Right lung (tissue), 5 donors: ENCODE data around the gene NGEF. TPM values are rescaled to one million over a fixed set of nuclear protein-coding genes. Genes with fewer than 3 reads are reported as not detected.

Experiments used
- DNase-seq, 2 donors: peaks; one replicate each; pipeline ENCODE4 v3.0.0-alpha.2; 2013
- polyA plus RNA-seq, 5 donors: library from polyadenylated mRNA; unstranded; fragments of 120-200 nt; gene quantifications; one replicate each; pipeline versions ENCODE4 v1.2.1 to v1.2.3, GENCODE V29; 2013; ENCODE audit warnings: inconsistent platforms in 1 of 5, low replicate concordance in 1 of 5; ENCODE audit not compliant: insufficient read length in 5 of 5, insufficient read depth in 1 of 5

NGEF gene
- polyA plus RNA-seq, 5 donors, result 1.0 to 2.9 (median 2.7) TPM

GRCh38 chr2:232839411-232840079 is 173.5 kb downstream of the NGEF start:
- DNase-seq, result peak; percentile 24 to 28

- DNase-seq, result no peak
These were observed 174.6 kb downstream of the NGEF start for GRCh38 chr2:232838406-232838874.

- no peak for DNase-seq
These were observed 176.1 kb downstream of the NGEF start for GRCh38 chr2:232836934-232837333.

GRCh38 chr2:232835687-232836208 is 177.3 kb downstream of the NGEF start:
- no peak for DNase-seq

- no peak for DNase-seq
These were observed 179.2 kb downstream of the NGEF start for GRCh38 chr2:232833830-232834229.

DNA sequence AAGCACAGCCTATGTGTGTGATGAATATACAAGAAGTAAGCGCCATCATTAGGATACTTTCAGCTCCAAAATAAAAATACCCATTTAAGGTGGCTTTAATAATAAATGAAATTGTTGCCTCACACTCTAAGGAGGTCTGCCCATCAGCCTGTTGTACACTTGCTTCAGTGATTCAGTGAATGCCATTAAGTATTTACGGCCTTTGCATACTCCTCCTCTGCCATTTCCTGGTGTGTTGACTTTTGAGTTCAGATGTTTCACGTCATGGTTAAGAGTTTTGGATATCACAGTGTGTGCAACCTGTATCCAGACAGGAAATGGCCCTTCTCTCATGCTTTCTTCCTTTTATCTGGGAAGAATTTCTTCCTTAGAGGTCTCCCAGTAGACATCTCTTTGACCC is 181.6 kb downstream of the NGEF start:
- no peak for DNase-seq

DNA sequence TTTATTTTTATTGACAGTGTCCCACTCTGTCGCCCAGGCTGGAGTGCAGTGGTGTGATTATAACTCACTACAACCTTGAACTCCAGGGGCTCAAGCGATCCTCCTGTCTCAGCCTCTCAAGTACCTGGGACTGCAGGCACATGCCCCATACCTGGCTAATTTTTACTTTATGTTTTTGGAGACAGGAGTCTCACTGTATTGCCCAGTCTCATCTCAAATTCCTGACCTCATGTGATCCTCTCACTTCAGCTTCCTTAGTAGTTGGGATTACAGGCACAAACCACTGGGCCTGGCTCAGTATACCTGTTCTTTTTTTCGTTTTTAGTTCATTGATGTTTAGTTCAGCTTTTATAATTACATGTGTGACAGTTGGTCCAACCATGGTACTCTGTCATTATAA is 183.1 kb downstream of the NGEF start:
- no peak for DNase-seq

Other genes with a start within 250 kb of the NGEF start
- gene KCNJ13, start 236.7 kb downstream of the NGEF start, polyA plus RNA-seq, result 10 to 100 TPM in 2 of 5 donors, 1 to 10 TPM in 3; 4.1 to 15.0 (median 5.4) TPM
- 1 to 10 TPM in 2 of 5 donors, under 1 TPM in 3; 0.90 to 2.7 (median 0.97) TPM for gene SNORC, start 143.0 kb downstream of the NGEF start, polyA plus RNA-seq
- not detected for gene NEU2, start 19.4 kb upstream of the NGEF start, polyA plus RNA-seq
- gene INPP5D, start 47.1 kb upstream of the NGEF start, polyA plus RNA-seq, result 10 to 100 TPM in 4 of 5 donors, 1 to 10 TPM in 1; 8.4 to 14.6 (median 12.8) TPM
- 10 to 100 TPM; 19.1 to 26.5 (median 21.5) TPM for gene ATG16L1, start 238.4 kb upstream of the NGEF start, polyA plus RNA-seq